Ovary (tissue), 3 donors: ENCODE results near the gene PCBP2.
"Not testable (repeated sequence)": the region's sequence is repeated elsewhere in the genome, so short reads cannot be mapped to it uniquely, and the experiment has no call there.

Experiments used
- CTCF ChIP-seq, 3 donors: fragments of 450-650 bp in 2 of 3; fragments of 200-600 bp in 1 of 3; IDR thresholded peaks; one replicate each; pipeline versions ENCODE4 v1.5.1 to v1.8.0; 2016 to 2022; ENCODE audit warnings: antibody characterized with exemption in 3 of 3, mild to moderate bottlenecking in 1 of 3
- EP300 ChIP-seq: sonication (generic); formaldehyde crosslinking; IDR thresholded peaks from one replicate; pipeline ENCODE4 v1.6.1; 2017; ENCODE audit warnings: antibody characterized with exemption
- POLR2A ChIP-seq: fragments of 450-650 bp; IDR thresholded peaks from one replicate; pipeline ENCODE4 v1.6.1; 2017; ENCODE audit warnings: antibody characterized with exemption, mild to moderate bottlenecking, moderate library complexity
- donor health status: DM: no; HTN: no; CAD: no.

- not testable (repeated sequence) for TF ChIP-seq CTCF (IDR thresholded peaks at IDR 0.05); POLR2A; EP300
Observed at GRCh38 chr12:53415752-53416389, 36.0 kb upstream of the PCBP2 start.
